B cell (primary cell): Measurements from ENCODE around the gene NRM. TPM values are rescaled to one million over a fixed set of nuclear protein-coding genes. Genes with fewer than 3 reads are reported as not detected.

Experiments used
- ATAC-seq: fragments of 200-7000 bp; cut with Tn5 transposase; one replicate; pipeline ENCODE4 v1.10.0; 2021; ENCODE audit warnings: low read depth, mild to moderate bottlenecking, moderate number of reproducible peaks, moderate library complexity
- CTCF ChIA-PET: fragments of 350-600 bp; sonication (Branson Sonifier 250); formaldehyde crosslinking; loops from one replicate; lab custom pipeline; 2021; ENCODE audit warnings: antibody characterized with exemption, inconsistent platforms; lab: Charles Lee
- POLR2A ChIA-PET: fragments of 350-600 bp; sonication (Branson Sonifier 250); formaldehyde crosslinking; loops from one replicate; lab custom pipeline; 2021; ENCODE audit warnings: antibody characterized with exemption; lab: Charles Lee
- DNase-seq: peaks from one replicate; pipeline ENCODE4 v3.0.0; 2013
- H2AFZ ChIP-seq: 2 replicates; pipeline ENCODE4 v1.6.1; 2012; ENCODE audit warnings: mild to moderate bottlenecking, low read depth, low read length; ENCODE audit not compliant: insufficient read depth, poor library complexity, severe bottlenecking
- H3K27ac ChIP-seq, 2 donors: 1 replicate in 1 of 2; 2 replicates in 1 of 2; pipeline ENCODE4 v1.5.1; 2012 to 2013; ENCODE audit warnings: low read length in 2 of 2, mild to moderate bottlenecking in 2 of 2, moderate library complexity in 1 of 2
- H3K27me3 ChIP-seq, 4 experiments: fragments of 200-600 bp in 1 of 4; sonication (generic) in 1 of 4; replicated peaks in 1 of 4; 1 replicate in 2 of 4; 2 replicates in 2 of 4; pipeline versions ENCODE4 v1.6.1 to v1.7.0; 2013 to 2016; ENCODE audit warnings: low read length in 3 of 4, mild to moderate bottlenecking in 2 of 4, mixed read lengths in 1 of 4, moderate library complexity in 1 of 4; ENCODE audit not compliant: insufficient read depth in 4 of 4, control insufficient read depth in 3 of 4; ENCODE audit errors: control extremely low read depth in 1 of 4
- H3K36me3 ChIP-seq, 2 experiments: replicated peaks in 1 of 2; 1 replicate in 1 of 2; 2 replicates in 1 of 2; pipeline versions ENCODE4 v1.6.1 to v1.7.1; 2013; ENCODE audit warnings: low read length in 1 of 2; ENCODE audit not compliant: insufficient read depth in 2 of 2, control insufficient read depth in 1 of 2; ENCODE audit errors: control extremely low read depth in 1 of 2, extremely low read depth in 1 of 2
- H3K4me1 ChIP-seq, 2 donors: fragments of 200-600 bp in 1 of 2; sonication (generic) in 1 of 2; 1 replicate in 1 of 2; 2 replicates in 1 of 2; pipeline versions ENCODE4 v1.5.1 to v1.6.1; 2013 to 2017; ENCODE audit warnings: low read length in 2 of 2; ENCODE audit not compliant: control insufficient read depth in 2 of 2, insufficient read depth in 2 of 2
- H3K4me2 ChIP-seq: replicated peaks from 2 replicates; pipeline ENCODE3; 2012; ENCODE audit warnings: mild to moderate bottlenecking, low read depth, low read length; ENCODE audit not compliant: poor library complexity, severe bottlenecking
- H3K4me3 ChIP-seq, 5 experiments: fragments of 200-600 bp in 1 of 5; sonication (generic) in 1 of 5; 1 replicate in 3 of 5; 2 replicates in 2 of 5; pipeline versions ENCODE4 v1.5.1 to v1.7.0; 2011 to 2016; ENCODE audit warnings: low read length in 4 of 5, mild to moderate bottlenecking in 4 of 5, low read depth in 2 of 5, control low read depth in 1 of 5, moderate library complexity in 1 of 5; ENCODE audit not compliant: insufficient read depth in 1 of 5; ENCODE audit errors: control extremely low read depth in 1 of 5, extremely low read depth in 1 of 5
- H3K79me2 ChIP-seq: fragments of 200-600 bp; sonication (generic); one replicate; pipeline ENCODE4 v1.6.0; 2016; ENCODE audit warnings: low read length; ENCODE audit not compliant: control insufficient read depth, insufficient read depth
- H3K9ac ChIP-seq: fragments of 200-600 bp; sonication (generic); 2 replicates; pipeline ENCODE4 v1.6.1; 2017; ENCODE audit warnings: mild to moderate bottlenecking, low read length, moderate library complexity
- H3K9me3 ChIP-seq, 3 donors: one replicate each; pipeline versions ENCODE4 v1.6.1 to v1.7.1; 2013; ENCODE audit warnings: low read length in 2 of 3; ENCODE audit not compliant: control insufficient read depth in 2 of 3, insufficient read depth in 1 of 3; ENCODE audit errors: control extremely low read depth in 1 of 3
- H4K20me1 ChIP-seq: 2 replicates; pipeline ENCODE4 v1.6.0; 2012; ENCODE audit warnings: mild to moderate bottlenecking, low read length; ENCODE audit not compliant: insufficient read depth, control insufficient read depth, poor library complexity, severe bottlenecking
- H3K27ac Mint-ChIP-seq: one replicate; pipeline ENCODE4 v1.8.0; 2021; ENCODE audit warnings: mixed read lengths
- H3K27me3 Mint-ChIP-seq: one replicate; pipeline ENCODE4 v1.8.0; 2021; ENCODE audit warnings: mixed read lengths
- H3K4me1 Mint-ChIP-seq: one replicate; pipeline ENCODE4 v1.8.0; 2021; ENCODE audit warnings: mixed read lengths
- H3K4me3 Mint-ChIP-seq: one replicate; pipeline ENCODE4 v1.8.0; 2021; ENCODE audit warnings: mixed read lengths
- H3K9me3 Mint-ChIP-seq: one replicate; pipeline ENCODE4 v1.8.0; 2022; ENCODE audit warnings: mixed read lengths; ENCODE audit not compliant: insufficient read depth
- EZH2 ChIP-seq: IDR thresholded peaks from 2 replicates; pipeline ENCODE4 v1.6.1; 2012; ENCODE audit warnings: borderline replicate concordance, low read depth, mild to moderate bottlenecking, moderate library complexity, low read length; ENCODE audit not compliant: insufficient read depth, poor library complexity, severe bottlenecking
- WGBS: methylation state at CpG from one replicate; pipeline ENCODE4 v1.1.5; 2013; ENCODE audit warnings: missing lambda C conversion rate; ENCODE audit not compliant: insufficient coverage; 5-methylcytosine and 5-hydroxymethylcytosine counted together
- intact Hi-C: fragments of 100-400 bp; cut with micrococcal nuclease; formaldehyde crosslinking; loops from one replicate; pipeline ENCODE4 v1.10.0; 2022
- polyA plus RNA-seq: library from polyadenylated mRNA; depleted of rRNA; stranded (reverse); fragments of >200 nt; gene quantifications from 2 replicates; pipeline ENCODE4 v1.2.3, GENCODE V29; 2012
- total RNA-seq, 2 donors: library from RNA; stranded (reverse); fragments of 120-200 nt in 1 of 2; gene quantifications; 1 replicate in 1 of 2; 2 replicates in 1 of 2; pipeline versions ENCODE4 v1.2.3 to v1.2.4, GENCODE V29; 2013 to 2022
- TF ChIP-seq, protein P1 (sequence below): fragments of 200-600 bp; IDR thresholded peaks from one replicate; pipeline ENCODE4 v1.8.0; 2022; ENCODE audit warnings: antibody characterized with exemption, mild to moderate bottlenecking

The NRM gene
- total and polyA plus RNA-seq, 2 donors (not counting 1 experiment from before 2014, with no cell fraction given) = 24.9 to 26.0 TPM

GRCh38 chr6:30678964-30679726, 11.6 kb downstream of the NRM start:
- Histone ChIP-seq H3K9ac (peak overlapping the region; percentile 59), H3K36me3 (peaks cover 4 to 56% of the 10 kb centered on the region in 2 experiments), H3K4me3 (peak overlapping the region in 4 of 5 experiments; percentile 31 to 100 (median 37)), H3K27ac (peak overlapping the region in 1 of 2 donors; percentile 97), H3K9me3 (no peaks in the 10 kb centered on the region), H3K4me2 (peak overlapping the region; percentile 100), H4K20me1 (peaks cover 78% of the 10 kb centered on the region), H3K4me1 (peaks cover 38 to 39% of the 10 kb centered on the region in 2 donors), H2AFZ (peak overlapping the region; percentile 14), H3K79me2 (peaks cover 74% of the 10 kb centered on the region), H3K27me3 (no peaks in the 10 kb centered on the region)
- Mint-ChIP-seq H3K9me3 (no peaks in the 10 kb centered on the region), H3K27ac (peak overlapping the region; percentile 99), H3K4me3 (peak overlapping the region; percentile 65), H3K27me3 (no peaks in the 10 kb centered on the region), H3K4me1 (peaks cover 51% of the 10 kb centered on the region)
- DNase-seq (peak; percentile 92), ATAC-seq (peak; percentile 29)
- WGBS = 5% methylated on average over 24 of the region's 31 CpGs
- ChIA-PET POLR2A (interaction anchor here (0.6 to 8.7 kb wide), 10 partner anchors 9 to 890 kb away, joined by 3 to 216 read pairs (median 12); partner anchors contain the start of genes MDC1, MRPS18B, PPP1R10 and TUBB), CTCF (interaction anchor here (0.6 to 19.8 kb wide), 40 partner anchors 9 to 1028 kb away, joined by 3 to 963 read pairs (median 5); partner anchors contain the start of genes ATAT1, FLOT1, IER3 and MDC1)
- intact Hi-C loops = loop anchor here (1.0 to 5.0 kb wide), 3 partner anchors 9 to 198 kb away; no protein-coding TSS in a partner anchor
- TF ChIP-seq, protein P1, sequence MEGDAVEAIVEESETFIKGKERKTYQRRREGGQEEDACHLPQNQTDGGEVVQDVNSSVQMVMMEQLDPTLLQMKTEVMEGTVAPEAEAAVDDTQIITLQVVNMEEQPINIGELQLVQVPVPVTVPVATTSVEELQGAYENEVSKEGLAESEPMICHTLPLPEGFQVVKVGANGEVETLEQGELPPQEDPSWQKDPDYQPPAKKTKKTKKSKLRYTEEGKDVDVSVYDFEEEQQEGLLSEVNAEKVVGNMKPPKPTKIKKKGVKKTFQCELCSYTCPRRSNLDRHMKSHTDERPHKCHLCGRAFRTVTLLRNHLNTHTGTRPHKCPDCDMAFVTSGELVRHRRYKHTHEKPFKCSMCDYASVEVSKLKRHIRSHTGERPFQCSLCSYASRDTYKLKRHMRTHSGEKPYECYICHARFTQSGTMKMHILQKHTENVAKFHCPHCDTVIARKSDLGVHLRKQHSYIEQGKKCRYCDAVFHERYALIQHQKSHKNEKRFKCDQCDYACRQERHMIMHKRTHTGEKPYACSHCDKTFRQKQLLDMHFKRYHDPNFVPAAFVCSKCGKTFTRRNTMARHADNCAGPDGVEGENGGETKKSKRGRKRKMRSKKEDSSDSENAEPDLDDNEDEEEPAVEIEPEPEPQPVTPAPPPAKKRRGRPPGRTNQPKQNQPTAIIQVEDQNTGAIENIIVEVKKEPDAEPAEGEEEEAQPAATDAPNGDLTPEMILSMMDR = peak; percentile 94
- no peak for TF ChIP-seq EZH2
